ENCODE results near the gene PPP2R3B.

GRCh38 chrX:331825-332495 is 54.7 kb downstream of the PPP2R3B start:
- TF ChIP-seq EZH2 (IDR thresholded peaks at IDR 0.05; ENCODE audit: borderline replicate concordance) (no peak), CTCF (IDR thresholded peaks at IDR 0.05; ENCODE audit: poor library complexity) (no peak)
